Left ventricle myocardium inferior (tissue), 1 donor: ENCODE measurements around the gene CACNG5. TPM values are rescaled to one million over a fixed set of nuclear protein-coding genes. Genes with fewer than 3 reads are reported as not detected.

ENCODE experiments used
- DNase-seq: peaks from one replicate; pipeline ENCODE4 v3.0.0-alpha.2; 2020
- H3K27ac ChIP-seq: fragments of 200-600 bp; replicated peaks from 2 replicates; pipeline ENCODE4 v1.8.0; 2021
- H3K27me3 ChIP-seq: fragments of 200-600 bp; 2 replicates; pipeline ENCODE4 v1.8.0; 2021; ENCODE audit warnings: low read depth
- H3K36me3 ChIP-seq: fragments of 200-600 bp; 2 replicates; pipeline ENCODE4 v1.8.0; 2021
- H3K4me1 ChIP-seq: fragments of 200-600 bp; 2 replicates; pipeline ENCODE4 v1.8.0; 2021
- H3K4me3 ChIP-seq: fragments of 200-600 bp; 2 replicates; pipeline ENCODE4 v1.8.0; 2021; ENCODE audit warnings: mild to moderate bottlenecking, moderate library complexity
- H3K9me3 ChIP-seq: fragments of 200-600 bp; replicated peaks from 2 replicates; pipeline ENCODE4 v1.8.0; 2021
- CTCF ChIP-seq: fragments of 200-600 bp; IDR thresholded peaks from 2 replicates; pipeline ENCODE4 v1.8.0; 2021; ENCODE audit warnings: antibody characterized with exemption, mild to moderate bottlenecking, borderline replicate concordance
- intact Hi-C: fragments of 100-400 bp; cut with micrococcal nuclease; formaldehyde crosslinking; loops from one replicate; pipeline ENCODE4 v1.11.0; 2022
- total RNA-seq: library from RNA; stranded (reverse); fragmentation: NEBNext Ultra II Directional; extraction: Animal tissue kit (Norgen Biotek cat#: 25700); gene quantifications from one replicate; pipeline ENCODE4 v1.2.1, GENCODE V29; 2021
- donor health status: DM: no; HTN: yes; CAD: no; lungs with severe emphysema.

The CACNG5 gene
- total RNA-seq, 1 donor from 2014 or later, result not detected

GRCh38 chr17:66848496-66848895 is 13.6 kb downstream of the CACNG5 start:
- Histone ChIP-seq H3K4me1 (peaks cover 11% of the 10 kb centered on the region), H3K4me3 (no peak overlapping the region), H3K9me3 (peaks cover 7% of the 10 kb centered on the region), H3K27ac (no peak overlapping the region), H3K36me3 (no peaks in the 10 kb centered on the region), H3K27me3 (peaks cover 20% of the 10 kb centered on the region)
- DNase-seq, result no peak
- TF ChIP-seq CTCF, result no peak
- intact Hi-C loops, result no loop called here

GRCh38 chr17:66849032-66849655 is 14.2 kb downstream of the CACNG5 start:
- H3K27ac ChIP-seq, result no peak overlapping the region
- no peak overlapping the region for H3K4me3 ChIP-seq
- TF ChIP-seq CTCF, result no peak
- DNase-seq, result no peak
- peaks cover 11% of the 10 kb centered on the region for H3K9me3 ChIP-seq
- intact Hi-C loops, result no loop called here
- peaks cover 11% of the 10 kb centered on the region for H3K4me1 ChIP-seq
- H3K27me3 ChIP-seq, result peaks cover 20% of the 10 kb centered on the region
- H3K36me3 ChIP-seq, result no peaks in the 10 kb centered on the region

GRCh38 chr17:66849851-66850580 is 15.1 kb downstream of the CACNG5 start:
- DNase-seq, result no peak
- Histone ChIP-seq H3K4me1 (peaks cover 11% of the 10 kb centered on the region), H3K27ac (peak overlapping the region; percentile 36), H3K9me3 (peaks cover 20% of the 10 kb centered on the region), H3K36me3 (no peaks in the 10 kb centered on the region), H3K27me3 (peaks cover 20% of the 10 kb centered on the region), H3K4me3 (no peak overlapping the region)
- intact Hi-C loops, result no loop called here
- no peak for TF ChIP-seq CTCF

GRCh38 chr17:66850692-66851091 is 15.8 kb downstream of the CACNG5 start:
- Histone ChIP-seq H3K4me1 (peaks cover 11% of the 10 kb centered on the region), H3K9me3 (peaks cover 24% of the 10 kb centered on the region), H3K4me3 (no peak overlapping the region), H3K27me3 (peaks cover 20% of the 10 kb centered on the region), H3K36me3 (no peaks in the 10 kb centered on the region), H3K27ac (no peak overlapping the region)
- DNase-seq, result no peak
- TF ChIP-seq CTCF, result no peak
- intact Hi-C loops, result no loop called here

GRCh38 chr17:66855204-66855603 is 20.3 kb downstream of the CACNG5 start:
- H3K9me3 ChIP-seq, result peaks cover 17% of the 10 kb centered on the region
- intact Hi-C loops, result no loop called here
- no peak overlapping the region for H3K27ac ChIP-seq
- peak; percentile 24 for TF ChIP-seq CTCF
- DNase-seq, result no peak
- peaks cover 4% of the 10 kb centered on the region for H3K4me1 ChIP-seq
- peaks cover 8% of the 10 kb centered on the region for H3K27me3 ChIP-seq
- H3K4me3 ChIP-seq, result no peak overlapping the region
- no peaks in the 10 kb centered on the region for H3K36me3 ChIP-seq
